ENCODE measurements around the gene NAV2. TPM values are rescaled to one million over a fixed set of nuclear protein-coding genes. Genes with fewer than 3 reads are reported as not detected.

The NAV2 gene
- polyA plus RNA-seq, 1 donor from 2014 or later, result 3.0 TPM

DNA sequence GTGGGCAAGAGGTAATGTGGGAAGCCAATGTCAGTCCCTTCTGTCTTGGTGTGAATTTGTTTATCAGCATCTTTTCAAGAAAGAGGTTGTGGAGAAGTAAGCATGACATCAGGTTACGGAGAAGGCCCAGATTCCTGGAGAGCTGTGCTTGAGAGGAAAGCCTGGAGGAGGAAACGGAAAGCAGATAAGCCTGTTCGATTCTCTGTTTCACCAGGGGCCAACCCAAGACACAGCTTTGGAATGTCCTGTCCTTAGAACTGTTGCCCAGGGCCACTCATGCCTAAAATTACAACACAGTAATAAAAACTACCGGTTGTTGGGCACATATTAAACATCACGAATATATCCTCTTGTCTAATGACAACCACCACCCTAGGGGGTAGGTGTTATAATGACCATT is 148.5 kb downstream of the NAV2 start:
- Histone ChIP-seq H3K9me2 (ENCODE audit: insufficient read depth, low read length) (no peaks in the 10 kb centered on the region), H3K9ac (ENCODE audit: low read length) (no peak overlapping the region), H4K20me1 (ENCODE audit: insufficient read depth) (no peaks in the 10 kb centered on the region), H3K27ac (ENCODE audit: low read length) (no peak overlapping the region), H3K4me2 (ENCODE audit: low read length) (no peak overlapping the region), H3K79me2 (replicated peaks; ENCODE audit: insufficient read depth, low read length) (no peaks in the 10 kb centered on the region), H3K4me3 (ENCODE audit: low read length) (no peak overlapping the region), H2AFZ (ENCODE audit: low read depth, low read length) (no peak overlapping the region), H3K36me3 (ENCODE audit: insufficient read depth, low read length) (no peaks in the 10 kb centered on the region), H3F3A (ENCODE audit: insufficient read depth, low read length, poor library complexity, severe bottlenecking) (no peaks in the 10 kb centered on the region), H3K9me3 (ENCODE audit: low read length) (no peaks in the 10 kb centered on the region), H3K27me3 (ENCODE audit: insufficient read depth, low read depth, low read length) (no peaks in the 10 kb centered on the region)
- TF ChIP-seq SMC3 (conservative IDR thresholded peaks at IDR 0.05; ENCODE audit: poor library complexity), result no peak
- no peak for TF ChIP-seq TAF1 (IDR thresholded peaks at IDR 0.05; ENCODE audit: low read depth)
- TF ChIP-seq, protein P1, sequence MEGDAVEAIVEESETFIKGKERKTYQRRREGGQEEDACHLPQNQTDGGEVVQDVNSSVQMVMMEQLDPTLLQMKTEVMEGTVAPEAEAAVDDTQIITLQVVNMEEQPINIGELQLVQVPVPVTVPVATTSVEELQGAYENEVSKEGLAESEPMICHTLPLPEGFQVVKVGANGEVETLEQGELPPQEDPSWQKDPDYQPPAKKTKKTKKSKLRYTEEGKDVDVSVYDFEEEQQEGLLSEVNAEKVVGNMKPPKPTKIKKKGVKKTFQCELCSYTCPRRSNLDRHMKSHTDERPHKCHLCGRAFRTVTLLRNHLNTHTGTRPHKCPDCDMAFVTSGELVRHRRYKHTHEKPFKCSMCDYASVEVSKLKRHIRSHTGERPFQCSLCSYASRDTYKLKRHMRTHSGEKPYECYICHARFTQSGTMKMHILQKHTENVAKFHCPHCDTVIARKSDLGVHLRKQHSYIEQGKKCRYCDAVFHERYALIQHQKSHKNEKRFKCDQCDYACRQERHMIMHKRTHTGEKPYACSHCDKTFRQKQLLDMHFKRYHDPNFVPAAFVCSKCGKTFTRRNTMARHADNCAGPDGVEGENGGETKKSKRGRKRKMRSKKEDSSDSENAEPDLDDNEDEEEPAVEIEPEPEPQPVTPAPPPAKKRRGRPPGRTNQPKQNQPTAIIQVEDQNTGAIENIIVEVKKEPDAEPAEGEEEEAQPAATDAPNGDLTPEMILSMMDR (IDR thresholded peaks at IDR 0.05; ENCODE audit: poor library complexity, severe bottlenecking), result no peak
- TF ChIP-seq EP300 (conservative IDR thresholded peaks at IDR 0.05; ENCODE audit: poor library complexity, severe bottlenecking), result no peak

DNA sequence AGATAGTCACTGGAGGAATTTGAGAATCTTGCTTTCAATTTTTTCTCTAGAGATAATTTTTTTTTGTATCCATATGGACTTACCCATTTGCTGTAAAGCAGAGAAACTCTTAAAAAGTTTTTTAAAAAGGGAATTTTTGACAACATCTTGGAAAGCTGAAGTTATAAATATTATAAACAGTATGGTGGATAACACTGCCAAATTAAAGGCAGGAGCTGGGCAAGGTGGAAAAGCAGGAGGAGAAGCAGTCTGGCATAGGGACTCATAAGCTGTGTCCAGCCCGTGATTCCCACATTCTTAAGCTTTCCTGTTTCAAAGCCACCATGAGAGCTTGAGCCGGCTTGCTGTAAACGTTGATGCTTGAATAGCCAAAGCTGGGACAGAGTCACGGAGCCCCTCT is 149.5 kb downstream of the NAV2 start:
- TF ChIP-seq EZH2 (IDR thresholded peaks at IDR 0.05; ENCODE audit: borderline replicate concordance, insufficient read depth, low read length, poor library complexity, severe bottlenecking) (no peak), RAD21 (conservative IDR thresholded peaks at IDR 0.05) (no peak), TAF1 (IDR thresholded peaks at IDR 0.05; ENCODE audit: low read depth) (no peak), POLR2AphosphoS5 (IDR thresholded peaks at IDR 0.05) (no peak)
- TF ChIP-seq, protein P1 (IDR thresholded peaks at IDR 0.05; ENCODE audit: poor library complexity, severe bottlenecking), result no peak
- TF ChIP-seq, protein P2, sequence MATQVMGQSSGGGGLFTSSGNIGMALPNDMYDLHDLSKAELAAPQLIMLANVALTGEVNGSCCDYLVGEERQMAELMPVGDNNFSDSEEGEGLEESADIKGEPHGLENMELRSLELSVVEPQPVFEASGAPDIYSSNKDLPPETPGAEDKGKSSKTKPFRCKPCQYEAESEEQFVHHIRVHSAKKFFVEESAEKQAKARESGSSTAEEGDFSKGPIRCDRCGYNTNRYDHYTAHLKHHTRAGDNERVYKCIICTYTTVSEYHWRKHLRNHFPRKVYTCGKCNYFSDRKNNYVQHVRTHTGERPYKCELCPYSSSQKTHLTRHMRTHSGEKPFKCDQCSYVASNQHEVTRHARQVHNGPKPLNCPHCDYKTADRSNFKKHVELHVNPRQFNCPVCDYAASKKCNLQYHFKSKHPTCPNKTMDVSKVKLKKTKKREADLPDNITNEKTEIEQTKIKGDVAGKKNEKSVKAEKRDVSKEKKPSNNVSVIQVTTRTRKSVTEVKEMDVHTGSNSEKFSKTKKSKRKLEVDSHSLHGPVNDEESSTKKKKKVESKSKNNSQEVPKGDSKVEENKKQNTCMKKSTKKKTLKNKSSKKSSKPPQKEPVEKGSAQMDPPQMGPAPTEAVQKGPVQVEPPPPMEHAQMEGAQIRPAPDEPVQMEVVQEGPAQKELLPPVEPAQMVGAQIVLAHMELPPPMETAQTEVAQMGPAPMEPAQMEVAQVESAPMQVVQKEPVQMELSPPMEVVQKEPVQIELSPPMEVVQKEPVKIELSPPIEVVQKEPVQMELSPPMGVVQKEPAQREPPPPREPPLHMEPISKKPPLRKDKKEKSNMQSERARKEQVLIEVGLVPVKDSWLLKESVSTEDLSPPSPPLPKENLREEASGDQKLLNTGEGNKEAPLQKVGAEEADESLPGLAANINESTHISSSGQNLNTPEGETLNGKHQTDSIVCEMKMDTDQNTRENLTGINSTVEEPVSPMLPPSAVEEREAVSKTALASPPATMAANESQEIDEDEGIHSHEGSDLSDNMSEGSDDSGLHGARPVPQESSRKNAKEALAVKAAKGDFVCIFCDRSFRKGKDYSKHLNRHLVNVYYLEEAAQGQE (IDR thresholded peaks at IDR 0.05; ENCODE audit: borderline replicate concordance), result no peak
- no peak overlapping the region for H3K4me2 ChIP-seq (ENCODE audit: low read length)
- H3K36me3 ChIP-seq (ENCODE audit: insufficient read depth, low read length), result no peaks in the 10 kb centered on the region
- no peak overlapping the region for H3K4me3 ChIP-seq (ENCODE audit: low read length)
- H3K27ac ChIP-seq (ENCODE audit: low read length), result no peak overlapping the region
- no peaks in the 10 kb centered on the region for H3K9me3 ChIP-seq (ENCODE audit: low read length)
- H3K27me3 ChIP-seq (ENCODE audit: insufficient read depth, low read depth, low read length), result no peaks in the 10 kb centered on the region
- H3K79me2 ChIP-seq (replicated peaks; ENCODE audit: insufficient read depth, low read length), result no peaks in the 10 kb centered on the region
- H3K9me2 ChIP-seq (ENCODE audit: insufficient read depth, low read length), result no peaks in the 10 kb centered on the region
- no peaks in the 10 kb centered on the region for H4K20me1 ChIP-seq (ENCODE audit: insufficient read depth)
- no peaks in the 10 kb centered on the region for H3F3A ChIP-seq (ENCODE audit: insufficient read depth, low read length, poor library complexity, severe bottlenecking)
- no peak overlapping the region for H3K9ac ChIP-seq (ENCODE audit: low read length)
- no peak overlapping the region for H2AFZ ChIP-seq (ENCODE audit: low read depth, low read length)

All from neural cell (in vitro differentiated cells).